HS-27A (cell line): ENCODE measurements around the gene SAPCD2.

Experiments
- DNase-seq: peaks from one replicate; pipeline ENCODE4 v3.0.0-alpha.2; 2012; ENCODE audit warnings: low read depth, missing footprints

The SAPCD2 gene

DNA sequence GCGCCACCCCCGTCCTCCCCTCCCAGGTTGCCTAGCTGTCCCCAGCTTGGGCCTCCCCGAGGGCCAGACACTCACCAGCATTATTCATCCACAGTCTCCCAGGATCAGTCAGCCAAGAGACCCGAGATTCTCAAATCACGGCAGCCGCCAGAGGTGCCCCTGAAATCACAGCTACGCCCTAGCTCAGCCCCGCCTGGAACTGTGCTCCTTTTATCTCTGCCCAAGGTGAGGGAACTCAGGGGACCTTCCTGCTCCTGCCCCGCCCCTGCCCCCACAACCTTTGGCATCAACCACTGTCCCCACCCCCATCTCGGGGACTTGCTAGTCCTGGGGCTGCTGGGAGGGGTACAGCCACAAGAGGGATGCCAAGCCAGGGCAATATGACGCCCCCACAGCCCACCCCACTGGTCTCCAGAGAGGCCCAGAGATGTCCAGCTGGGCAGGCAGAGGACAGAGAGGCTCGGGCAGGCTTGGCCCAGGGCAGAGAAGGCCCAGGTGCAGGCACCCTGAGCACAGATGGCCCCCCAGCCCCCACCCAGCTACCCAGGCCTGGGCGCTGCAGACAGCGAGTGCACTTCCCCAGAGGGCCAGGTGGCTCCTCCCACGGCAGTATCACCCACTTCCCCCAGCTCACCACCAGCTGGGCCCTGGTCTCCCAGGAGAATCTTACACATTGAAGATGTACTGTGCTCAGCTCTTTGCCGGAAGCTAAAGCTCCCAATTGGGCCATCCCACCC, 38.3 kb downstream of the SAPCD2 start, which contains the start of gene FUT7:
TSS of gene FUT7 (minus strand) at position 185 of the 737 bp plus-strand sequence. CDS start at position 88, 97 bp downstream.
- no peak for DNase-seq

DNA sequence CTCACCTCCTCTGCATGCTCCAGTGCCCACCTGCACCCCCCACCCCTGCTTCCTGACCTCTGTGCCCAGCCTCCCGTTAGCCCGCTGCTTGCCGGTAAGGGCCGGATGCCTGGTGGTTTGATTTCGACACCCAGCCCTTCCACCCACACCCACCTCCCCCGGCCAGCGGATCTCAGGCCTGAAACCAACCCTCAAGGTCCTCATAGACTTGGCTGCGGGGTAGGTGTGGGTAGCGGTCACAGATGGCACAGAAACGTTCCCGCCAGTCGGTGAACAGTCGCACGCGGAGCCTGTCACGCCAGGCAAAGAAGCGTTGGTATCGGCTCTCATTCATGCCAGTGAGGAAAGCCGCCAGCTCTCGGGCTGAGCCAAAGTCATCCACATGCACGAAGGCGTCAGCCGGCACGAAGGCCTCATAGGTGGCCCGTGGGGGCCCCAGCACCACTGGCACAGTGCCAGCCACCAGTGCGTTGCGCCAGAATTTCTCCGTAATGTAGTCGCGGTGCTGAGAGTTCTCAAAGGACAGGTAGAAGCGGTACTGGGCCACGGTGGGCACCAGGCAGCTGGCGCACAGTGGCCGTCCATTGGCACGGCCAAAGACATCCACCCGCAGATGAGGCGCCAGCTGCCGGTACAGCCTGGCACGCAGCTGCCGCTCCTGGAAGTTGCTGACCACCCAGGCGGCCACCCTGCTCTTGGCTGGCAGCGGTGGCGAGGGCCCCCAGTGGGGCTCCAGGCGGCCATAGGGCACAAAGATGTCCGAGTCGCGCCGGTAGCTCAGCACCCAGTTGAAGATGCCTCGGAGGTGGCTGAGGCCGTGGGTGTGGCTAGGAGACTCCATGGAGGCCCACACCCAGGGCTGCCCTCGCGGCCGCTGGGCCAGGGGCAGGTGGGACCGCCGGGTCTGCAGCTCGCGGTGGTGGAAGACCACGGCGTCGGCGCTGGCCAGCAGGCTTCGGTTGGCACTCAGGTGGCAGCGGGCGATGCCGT, 39.5 kb downstream of the SAPCD2 start:
- no peak for DNase-seq

DNA sequence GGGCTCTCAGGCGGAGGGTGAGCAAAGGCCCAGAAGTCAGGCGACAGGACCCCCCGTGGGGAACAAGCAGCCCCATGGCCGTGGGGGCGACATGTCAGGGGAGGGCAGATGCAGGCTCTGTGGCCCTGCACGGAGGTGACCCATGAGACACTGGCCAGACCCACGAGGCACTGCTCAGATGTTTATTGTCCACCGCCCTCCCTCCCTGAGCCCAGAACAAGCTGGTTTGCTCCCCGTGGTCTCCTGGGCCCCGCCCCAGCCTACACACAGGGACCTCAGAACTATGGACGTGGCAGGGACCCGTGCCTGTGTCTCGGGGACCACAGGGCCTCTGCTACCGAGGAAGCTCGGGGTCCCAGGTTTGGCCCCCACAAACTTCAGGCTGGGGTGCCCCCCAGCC, 40.4 kb downstream of the SAPCD2 start:
- no peak for DNase-seq

DNA sequence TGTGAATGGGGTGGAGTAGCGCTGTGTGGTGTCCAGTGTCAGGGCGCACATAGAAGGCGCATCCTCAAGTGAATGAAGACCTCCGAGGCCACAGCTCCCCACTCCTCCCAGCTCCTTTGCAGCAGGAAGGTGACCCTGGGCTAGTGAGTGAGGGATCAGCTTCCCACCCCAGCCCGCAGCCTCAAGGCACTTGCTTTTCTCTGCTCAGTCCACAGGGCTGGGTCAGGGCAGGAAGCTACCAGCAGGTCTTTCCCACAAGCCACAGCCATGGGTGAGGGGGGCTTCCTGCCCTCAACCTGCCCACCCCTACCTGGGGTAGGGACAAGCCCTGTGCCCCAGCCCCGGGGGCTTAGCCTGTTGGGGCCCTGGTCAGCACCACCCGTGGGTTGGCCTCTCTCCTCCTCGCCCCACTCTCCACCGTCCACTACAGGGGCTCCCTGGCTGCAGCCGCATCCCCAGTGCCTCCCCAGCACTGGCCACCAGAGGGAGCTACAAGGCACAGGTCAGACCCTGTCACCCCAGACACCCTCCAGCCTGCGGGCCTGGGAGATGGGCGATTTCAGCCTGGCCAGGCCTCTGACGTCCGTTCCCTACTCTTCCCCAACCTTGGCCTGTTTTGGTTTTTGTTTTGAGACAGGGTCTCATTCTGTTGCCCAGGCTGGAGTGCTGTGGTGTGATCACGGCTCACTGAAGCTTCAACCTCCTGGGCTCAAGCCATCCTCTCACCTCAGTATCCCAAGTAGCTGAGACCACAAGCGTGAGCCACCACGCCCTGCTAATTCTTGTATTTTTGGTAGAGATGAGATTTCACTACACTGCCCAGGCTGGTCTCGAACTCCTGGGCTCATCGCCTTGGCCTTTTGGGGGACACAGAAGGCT, 41.1 kb downstream of the SAPCD2 start:
- no peak for DNase-seq

DNA sequence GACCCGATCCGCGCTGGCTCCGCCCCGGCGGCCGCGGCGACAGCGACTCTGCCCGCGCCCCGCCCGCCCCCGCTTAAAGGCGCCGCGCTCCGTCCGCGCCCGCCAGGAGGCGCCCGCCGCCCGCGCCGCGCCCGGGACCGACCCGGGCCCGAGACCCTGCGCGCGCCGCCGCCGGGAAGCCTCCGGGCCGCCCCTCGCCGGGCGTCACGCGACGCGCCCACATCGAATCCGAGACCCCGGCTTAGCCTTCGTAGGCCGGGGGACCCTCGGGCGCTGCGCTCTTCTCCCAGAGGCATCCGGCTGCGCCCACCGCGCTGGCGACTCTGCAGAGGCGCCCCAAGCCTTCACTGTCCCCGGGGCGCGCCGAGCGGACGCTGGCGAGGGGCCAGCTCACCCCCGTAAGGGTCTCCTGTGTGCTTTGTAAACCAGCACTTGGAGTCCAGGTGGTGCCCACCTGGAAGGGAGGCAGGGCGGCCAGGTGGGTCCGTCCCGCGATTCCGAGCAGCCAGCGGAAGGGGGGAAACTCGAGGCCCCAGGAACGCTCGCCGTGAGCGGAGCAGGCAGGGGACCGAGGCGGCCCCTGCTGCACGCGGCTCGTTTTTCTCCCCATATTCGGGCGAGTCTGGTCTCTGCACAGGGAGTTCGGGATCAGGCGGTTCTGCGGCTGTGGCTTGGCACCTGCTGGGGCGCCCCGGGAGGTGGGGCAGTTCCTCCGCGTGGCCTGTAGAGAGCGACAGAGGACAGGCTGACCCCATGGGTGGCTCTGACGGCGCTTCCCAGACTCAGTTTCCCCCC, 41.9 kb downstream of the SAPCD2 start:
- no peak for DNase-seq

DNA sequence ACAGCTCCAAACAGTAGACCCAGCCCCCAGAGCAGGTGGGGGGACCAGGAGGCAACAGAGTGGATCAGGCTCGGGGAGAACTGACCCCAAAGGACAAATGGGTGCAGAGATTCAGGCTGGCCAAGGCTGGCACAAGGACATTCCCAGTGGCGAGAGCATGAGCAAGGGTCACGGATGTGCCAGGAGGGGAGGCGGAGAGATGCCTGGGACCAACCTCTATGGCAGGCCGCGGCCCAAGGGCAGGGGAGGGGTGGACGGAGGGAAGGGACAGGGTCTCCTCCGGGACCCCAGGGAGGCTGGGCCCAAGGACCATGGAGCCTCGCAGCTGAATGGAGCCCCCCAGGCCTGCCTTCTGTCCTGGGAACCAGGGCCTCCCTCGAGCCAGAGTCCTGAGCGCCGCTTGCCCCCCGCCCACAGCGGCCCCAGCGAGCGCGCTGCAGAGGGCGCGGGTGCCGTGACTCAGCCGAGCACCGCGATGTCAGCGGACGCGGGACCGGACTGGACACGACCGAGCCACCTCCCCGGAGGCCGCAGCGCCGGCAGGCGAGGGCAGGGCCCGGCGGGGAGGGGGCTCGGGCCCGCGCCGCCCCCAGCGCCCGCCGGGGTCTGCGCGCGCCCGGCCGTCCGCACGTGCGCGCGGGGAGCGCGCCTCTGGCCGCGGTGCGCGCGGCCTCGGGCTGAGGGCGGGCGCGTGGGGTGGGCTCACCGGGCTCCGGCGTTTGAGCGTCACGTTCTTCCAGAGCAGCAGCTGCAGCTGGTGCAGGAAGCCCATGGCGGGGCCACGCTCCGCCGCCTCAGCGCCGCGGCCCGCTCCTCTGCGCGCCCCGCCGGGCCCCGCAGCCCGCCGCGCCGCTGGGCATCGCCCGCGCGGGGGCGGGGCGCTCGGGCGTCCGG, 42.7 kb downstream of the SAPCD2 start, which contains the start of gene ABCA2:
TSS of gene ABCA2 (minus strand) at position 869 of the 894 bp plus-strand sequence. CDS start at position 772, 97 bp downstream.
- DNase-seq: no peak

DNA sequence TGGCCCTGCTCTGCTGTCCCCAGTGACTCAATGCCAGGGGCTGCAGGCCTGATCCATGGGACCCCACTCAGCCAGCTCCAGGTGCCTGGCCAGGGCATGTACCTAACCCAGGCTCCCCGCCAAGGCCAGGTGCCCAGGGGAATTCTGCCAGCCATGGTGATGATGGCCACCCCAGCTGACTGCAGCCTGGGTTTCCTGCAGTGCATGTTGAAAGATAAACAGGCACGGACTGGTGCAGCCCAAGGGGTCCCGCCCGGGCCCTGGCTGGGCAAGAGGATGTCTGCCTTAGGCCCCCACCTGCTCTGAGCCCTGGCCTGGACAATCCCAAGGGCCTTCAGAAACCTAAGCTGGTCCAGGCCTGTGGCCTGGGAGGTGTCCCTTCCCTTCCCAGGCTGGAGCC, 43.5 kb downstream of the SAPCD2 start:
- DNase-seq: no peak

DNA sequence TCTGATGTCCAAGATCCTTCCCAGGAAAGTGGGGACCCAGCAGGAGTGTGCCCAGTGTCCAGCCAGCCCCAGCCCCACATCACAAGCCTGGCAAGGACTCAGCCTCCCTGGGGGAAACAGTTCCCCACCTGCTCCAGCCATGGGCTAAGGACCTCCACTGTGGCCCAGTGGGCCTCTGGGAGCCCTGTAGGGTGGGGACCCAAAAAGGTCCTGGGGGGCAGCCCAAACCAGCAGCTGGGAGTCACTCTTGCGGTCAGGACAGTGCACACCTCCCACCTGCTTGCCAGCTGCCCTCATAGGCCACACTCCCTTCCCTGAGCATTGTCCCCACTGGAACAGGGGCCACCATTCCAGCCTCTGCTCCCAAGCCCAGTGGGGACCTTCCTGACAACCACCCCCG, 44.0 kb downstream of the SAPCD2 start:
- DNase-seq: no peak

DNA sequence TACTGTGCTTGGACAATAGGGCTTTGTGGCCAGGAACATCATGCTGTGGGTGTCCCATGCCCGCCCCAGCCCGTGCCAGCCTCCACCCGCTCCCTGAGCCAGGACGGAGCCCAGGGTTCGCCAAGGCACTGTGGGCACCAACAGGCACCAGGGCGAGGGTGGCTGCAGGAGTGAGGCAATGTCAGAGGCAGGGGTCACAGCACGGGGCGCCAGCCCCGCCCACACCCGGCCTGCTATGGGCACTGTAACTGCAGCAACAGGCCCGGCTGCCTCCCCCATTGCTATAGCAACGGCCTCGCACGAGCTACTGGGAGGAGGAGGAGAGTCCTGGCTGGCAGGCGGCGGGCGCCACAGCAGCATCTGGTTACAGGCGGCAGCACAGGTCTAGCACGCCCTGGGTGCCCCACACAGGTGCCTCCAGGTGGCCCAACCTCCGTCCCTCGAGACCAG, 44.8 kb downstream of the SAPCD2 start:
- no peak for DNase-seq

DNA sequence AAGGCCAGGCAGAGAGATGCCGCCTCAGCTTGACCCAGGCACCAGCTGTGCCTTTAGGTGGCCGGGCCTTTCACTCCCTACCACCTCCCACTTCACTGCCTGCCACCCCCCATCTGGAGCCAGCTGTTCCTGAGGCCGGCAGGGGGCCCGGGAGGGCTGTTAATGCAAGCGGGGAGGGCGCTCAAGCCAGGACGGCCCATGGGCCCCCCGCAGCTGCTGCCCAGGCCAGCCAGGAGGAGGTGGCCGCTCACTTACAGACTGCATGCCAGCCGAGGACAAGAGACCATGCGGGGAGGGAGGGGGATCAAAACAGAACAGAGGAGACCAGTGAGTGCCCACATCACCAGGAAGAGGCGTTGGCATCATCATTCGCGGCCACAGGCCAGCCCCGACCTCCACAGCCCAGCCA, 46.8 kb downstream of the SAPCD2 start:
- DNase-seq: no peak

DNA sequence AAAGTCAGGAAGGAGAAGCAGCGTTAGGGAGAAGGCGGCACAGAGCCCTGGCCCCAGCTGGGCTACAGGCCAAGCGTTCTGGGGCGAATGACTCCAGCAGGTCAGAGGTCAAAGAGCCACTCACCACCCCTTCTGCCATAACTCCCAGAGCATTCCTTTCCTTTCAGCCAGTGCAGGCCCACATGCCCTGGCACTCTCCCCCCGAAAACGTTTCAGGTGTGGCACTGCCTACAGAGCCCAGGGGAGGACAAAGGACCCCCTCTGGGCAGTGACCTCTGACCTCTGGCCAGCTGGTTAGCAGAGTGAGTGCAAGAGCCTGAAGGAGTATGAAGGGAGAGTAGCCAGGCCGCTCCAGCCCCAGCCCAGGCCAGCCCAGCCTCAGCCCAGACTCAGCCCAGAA, 47.2 kb downstream of the SAPCD2 start:
- DNase-seq: no peak

DNA sequence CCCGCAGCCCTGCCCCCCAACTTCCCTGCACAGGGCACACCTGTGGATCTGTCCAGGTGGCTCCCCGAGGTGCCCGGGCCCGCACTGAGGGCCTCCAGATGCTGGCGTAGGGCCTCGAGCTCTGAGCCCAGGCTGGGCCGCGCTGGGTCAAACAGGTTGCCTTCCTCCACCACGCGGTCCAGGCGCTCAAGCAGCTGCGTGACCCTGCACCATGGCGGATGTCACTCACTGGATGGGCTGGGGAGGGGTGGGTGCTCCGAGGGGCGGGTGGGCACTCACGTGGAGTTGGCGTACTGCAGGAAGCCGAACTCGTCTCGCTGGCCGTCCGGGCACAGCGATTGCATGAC, 47.7 kb downstream of the SAPCD2 start:
- no peak for DNase-seq

DNA sequence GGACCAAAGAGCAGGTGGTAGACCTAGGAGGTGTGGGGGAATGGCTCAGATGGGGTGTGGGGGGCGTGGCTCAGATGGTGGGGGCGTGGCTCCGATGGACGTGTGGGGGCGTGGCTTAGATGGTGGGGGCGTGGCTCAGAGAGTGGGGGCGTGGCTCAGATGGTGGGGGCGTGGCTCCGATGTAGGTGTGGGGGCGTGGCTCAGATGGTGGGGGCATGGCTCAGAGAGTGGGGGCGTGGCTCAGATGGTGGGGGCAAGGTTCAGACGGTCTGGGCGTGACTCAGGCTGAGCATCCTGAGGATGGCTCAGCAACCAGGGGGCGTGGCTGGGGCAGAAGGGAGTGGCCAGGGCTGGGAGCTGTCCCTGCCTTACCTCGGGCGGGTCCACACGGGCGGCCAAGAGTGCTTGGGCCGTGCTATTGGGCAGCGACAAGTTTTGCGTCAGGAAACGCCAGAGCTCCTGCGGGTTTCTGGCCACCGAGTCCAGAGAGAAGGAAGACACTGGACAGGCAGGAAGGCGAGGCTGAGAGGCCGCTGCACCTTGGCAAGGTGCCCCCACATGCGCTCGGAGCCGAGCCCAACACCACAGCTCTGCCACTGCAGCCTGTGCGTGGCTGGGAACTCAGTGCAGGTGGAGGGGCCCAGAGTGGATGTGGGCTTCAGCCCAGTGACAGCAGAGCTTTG, 48.2 kb downstream of the SAPCD2 start:
- DNase-seq: no peak

DNA sequence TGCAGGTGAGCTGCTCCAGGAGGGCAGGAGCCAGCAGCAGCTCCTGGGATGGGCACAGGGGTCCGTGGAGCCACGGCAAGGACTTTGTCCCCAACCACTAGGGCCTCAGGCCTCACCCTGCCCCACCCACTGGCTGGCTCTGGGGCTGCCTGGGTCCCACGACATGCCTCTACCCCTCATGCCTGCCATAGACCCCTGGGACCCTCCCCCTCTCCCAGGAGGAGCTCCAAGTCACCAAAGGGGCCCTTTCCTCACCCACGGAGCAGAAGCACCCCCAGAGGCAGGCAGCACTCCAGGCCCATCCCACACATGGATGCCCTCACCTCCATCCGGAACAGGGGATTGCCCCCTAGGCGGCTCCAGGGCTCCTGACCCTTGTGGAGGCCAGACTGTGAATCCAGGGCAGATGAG, 48.8 kb downstream of the SAPCD2 start:
- no peak for DNase-seq

DNA sequence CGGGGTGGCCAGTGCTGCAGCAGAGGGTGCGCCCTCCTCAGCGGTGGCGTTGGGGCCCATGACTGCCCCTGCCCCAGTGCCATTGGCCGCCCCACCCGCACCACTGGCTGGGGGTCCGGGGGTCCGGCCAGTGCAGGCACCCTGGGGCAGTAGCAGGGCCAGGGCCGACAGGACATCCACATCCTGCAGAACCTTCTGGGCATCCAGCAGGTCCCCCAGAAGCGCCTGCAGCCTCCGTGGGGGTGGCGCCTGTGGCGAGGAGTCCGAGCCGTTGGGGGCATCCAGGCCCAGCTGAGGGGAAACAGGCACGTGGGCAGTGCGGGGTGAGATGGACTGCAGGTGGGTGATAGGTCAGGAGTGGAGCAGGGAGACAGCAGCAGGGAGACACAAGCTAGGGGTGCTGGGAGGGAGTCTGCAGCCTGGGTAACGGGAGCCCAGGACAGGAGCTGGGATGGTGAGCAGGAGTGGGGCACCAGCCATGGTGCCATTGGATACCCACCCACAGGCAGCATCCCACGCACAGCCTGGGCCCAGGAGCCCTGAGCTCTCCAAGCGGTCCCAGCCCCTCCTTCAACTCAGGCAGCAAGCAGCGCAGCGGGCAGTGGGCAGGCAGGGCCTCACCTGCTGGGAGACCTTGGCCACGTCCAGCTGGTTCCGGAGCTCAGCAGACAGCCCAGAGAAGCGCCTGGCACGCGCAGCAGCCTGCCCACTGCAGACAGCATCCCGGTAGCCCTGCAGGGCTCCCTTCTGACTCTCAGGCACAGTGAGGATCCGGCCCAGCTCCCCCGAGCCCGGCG, 49.4 kb downstream of the SAPCD2 start:
- DNase-seq: no peak

DNA sequence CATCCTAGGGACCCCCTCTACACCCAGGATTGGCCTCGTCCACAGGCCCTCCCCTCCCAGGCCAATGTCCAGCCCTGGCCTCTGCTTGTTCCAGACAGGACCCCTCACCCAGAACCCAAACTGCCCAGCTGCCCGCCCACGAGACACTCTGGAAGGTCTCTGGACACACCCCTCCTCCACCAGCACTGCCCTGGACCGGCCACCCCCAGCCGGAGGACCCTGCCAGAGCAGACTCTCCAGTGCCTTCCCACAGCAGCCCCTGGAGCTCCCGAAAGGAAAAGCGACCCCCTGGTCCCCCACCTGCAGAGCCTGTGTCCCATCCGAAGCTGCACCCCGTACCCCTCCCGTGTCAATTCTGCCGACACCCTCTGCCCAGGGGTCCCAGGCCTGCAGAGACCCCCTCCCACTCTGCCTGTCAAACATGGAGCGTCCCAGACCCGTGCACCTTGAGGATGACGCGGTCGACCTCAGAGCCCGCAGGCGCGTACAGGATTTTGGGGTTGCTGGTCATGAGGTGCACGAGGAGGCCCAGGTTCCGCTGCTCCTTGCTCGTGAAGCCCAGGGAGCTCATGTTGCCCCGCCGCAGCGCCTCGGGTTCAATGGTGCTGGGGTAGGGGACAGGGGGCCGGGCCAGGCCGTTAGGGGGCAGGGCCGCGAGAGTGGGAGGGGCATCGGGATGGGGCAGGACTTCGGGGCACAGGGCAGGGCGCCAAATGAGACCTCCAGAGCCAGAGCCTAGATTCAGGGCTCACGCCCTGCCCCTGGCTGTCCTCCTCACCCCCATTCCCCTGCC, 50.3 kb downstream of the SAPCD2 start:
- no peak for DNase-seq

DNA sequence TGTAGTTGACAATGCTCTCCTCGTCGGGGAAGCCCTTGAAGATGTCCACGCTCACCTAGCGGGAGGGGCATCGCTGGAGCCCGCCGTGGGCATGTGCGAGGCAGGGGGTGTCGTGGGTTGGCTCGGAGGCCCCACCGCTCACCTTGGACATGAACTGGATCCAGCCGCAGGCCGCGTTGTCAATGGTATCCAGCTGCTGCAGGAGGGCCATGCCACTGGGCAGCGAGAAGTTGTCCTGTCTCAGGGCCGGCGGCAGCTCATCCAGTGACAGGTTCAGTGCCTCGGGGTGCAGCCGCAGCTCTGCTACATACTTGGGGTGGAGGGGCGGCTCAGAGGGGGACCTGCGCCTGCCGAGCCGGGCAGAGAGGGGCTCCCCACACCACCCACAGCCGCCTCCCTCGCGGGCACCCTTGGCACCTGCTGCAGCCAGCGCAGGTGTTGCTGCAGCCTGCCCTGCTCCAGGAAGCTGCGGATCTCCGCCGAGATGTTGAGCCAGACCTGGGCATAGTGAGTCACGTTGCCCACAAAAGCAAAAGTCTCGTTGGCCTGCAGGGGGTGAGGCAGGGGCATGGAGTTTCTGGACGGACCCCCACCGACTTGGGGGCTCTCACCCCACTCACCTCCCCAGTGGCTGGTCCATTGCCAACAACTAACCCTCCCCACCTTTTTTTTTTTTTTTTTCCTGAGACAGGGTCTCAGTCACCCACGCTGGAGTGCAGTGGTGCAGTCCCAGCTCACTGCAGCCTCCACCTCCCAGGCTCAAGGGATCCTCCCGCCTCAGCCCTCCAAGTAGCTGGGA, 51.4 kb downstream of the SAPCD2 start:
- no peak for DNase-seq
